ENCODE data around the gene KCNMB4.

The KCNMB4 gene

DNA sequence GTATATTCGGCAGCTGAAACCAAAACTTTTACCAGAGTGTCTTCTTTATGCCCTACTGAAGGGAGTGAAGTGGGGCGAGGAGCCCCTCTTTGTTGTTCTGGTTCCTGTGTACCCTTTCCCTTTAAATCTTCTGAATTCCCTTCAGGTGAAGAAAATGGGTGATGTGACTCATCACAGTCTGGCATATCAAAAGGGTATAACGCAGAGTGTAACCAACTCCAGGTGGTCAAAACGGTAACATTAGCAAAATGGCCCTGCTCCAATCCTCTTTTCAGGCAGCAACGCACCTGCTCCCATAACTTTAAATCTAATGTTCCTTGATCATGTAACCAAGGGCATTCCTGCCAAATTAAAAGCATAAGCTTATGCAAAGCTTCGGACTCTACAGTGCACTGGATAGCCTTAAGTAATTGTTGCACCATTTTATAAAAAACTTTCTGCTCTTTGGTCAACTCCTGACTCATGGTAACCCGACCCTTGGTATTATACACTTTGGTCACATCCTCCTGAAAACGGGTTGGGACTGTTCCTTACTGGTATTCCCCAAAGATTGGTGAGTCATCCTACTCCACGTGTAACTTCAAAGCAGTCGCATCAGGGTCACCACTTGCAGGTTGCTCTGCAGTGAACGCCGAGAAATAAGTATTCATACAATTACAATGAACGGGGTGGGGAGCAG, 83.1 kb downstream of the KCNMB4 start:
- Histone ChIP-seq H3K27ac (ENCODE audit: low read depth, low read length) (no peak overlapping the region), H3K36me3 (ENCODE audit: control insufficient read depth, low read length) (no peaks in the 10 kb centered on the region), H3K4me1 (ENCODE audit: control insufficient read depth, low read length) (peaks cover 7% of the 10 kb centered on the region), H3K4me3 (ENCODE audit: low read length) (no peak overlapping the region), H3F3A (ENCODE audit: control insufficient read depth, insufficient read depth) (no peaks in the 10 kb centered on the region), H3K9me3 (ENCODE audit: control insufficient read depth, insufficient read depth, low read length) (peaks cover 28% of the 10 kb centered on the region; the same call in 1 of the 2 replicates), H3K9me2 (replicated peaks; ENCODE audit: control insufficient read depth, low read length) (no peaks in the 10 kb centered on the region; the same call in 1 of the 2 replicates), H4K20me1 (ENCODE audit: control insufficient read depth, insufficient read depth, low read depth, low read length) (no peaks in the 10 kb centered on the region), H3K79me2 (ENCODE audit: control insufficient read depth, low read length) (no peaks in the 10 kb centered on the region), H3K4me2 (ENCODE audit: low read length) (no peak overlapping the region), H3K27me3 (ENCODE audit: control insufficient read depth, low read length) (no peaks in the 10 kb centered on the region)
- TF ChIP-seq, protein P1, sequence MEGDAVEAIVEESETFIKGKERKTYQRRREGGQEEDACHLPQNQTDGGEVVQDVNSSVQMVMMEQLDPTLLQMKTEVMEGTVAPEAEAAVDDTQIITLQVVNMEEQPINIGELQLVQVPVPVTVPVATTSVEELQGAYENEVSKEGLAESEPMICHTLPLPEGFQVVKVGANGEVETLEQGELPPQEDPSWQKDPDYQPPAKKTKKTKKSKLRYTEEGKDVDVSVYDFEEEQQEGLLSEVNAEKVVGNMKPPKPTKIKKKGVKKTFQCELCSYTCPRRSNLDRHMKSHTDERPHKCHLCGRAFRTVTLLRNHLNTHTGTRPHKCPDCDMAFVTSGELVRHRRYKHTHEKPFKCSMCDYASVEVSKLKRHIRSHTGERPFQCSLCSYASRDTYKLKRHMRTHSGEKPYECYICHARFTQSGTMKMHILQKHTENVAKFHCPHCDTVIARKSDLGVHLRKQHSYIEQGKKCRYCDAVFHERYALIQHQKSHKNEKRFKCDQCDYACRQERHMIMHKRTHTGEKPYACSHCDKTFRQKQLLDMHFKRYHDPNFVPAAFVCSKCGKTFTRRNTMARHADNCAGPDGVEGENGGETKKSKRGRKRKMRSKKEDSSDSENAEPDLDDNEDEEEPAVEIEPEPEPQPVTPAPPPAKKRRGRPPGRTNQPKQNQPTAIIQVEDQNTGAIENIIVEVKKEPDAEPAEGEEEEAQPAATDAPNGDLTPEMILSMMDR (IDR thresholded peaks at IDR 0.05; ENCODE audit: low read depth, low read length, poor library complexity, severe bottlenecking), result no peak
- no peak for TF ChIP-seq EZH2phosphoT487 (IDR thresholded peaks at IDR 0.05; ENCODE audit: borderline replicate concordance, low read length)

DNA sequence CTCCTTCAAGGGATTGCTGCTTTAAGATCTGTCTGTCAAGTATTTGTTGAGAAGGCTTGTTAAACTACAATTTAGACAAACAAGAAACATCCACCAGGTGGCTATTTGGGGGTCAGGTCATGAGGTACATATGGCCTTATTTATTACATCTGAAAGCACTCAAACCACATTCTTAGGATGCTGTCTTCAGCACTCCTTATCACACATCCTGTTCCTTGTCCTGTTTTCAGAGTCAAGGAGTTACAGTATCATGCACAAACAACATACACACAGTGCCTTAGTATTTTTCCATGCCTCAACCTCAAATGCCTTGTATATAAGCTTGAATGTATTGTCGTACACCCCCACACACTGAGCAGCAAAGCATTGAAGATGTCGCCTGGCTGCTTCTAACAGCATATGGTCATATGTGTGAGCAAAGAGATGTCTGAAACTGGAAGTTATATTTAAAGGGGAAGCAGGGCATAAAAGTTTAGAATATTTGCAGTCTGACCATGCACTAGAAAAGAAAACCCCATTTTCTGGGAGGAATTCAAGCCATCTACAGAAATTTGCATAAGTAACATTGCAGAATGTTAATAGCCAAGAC, 83.8 kb downstream of the KCNMB4 start:
- TF ChIP-seq, protein P1 (IDR thresholded peaks at IDR 0.05; ENCODE audit: low read depth, low read length, poor library complexity, severe bottlenecking), result no peak
- no peak for TF ChIP-seq EZH2phosphoT487 (IDR thresholded peaks at IDR 0.05; ENCODE audit: borderline replicate concordance, low read length)
- no peaks in the 10 kb centered on the region for H3K79me2 ChIP-seq (ENCODE audit: control insufficient read depth, low read length)
- no peaks in the 10 kb centered on the region; the same call in 1 of the 2 replicates for H3K9me2 ChIP-seq (replicated peaks; ENCODE audit: control insufficient read depth, low read length)
- no peak overlapping the region for H3K4me2 ChIP-seq (ENCODE audit: low read length)
- H3K9me3 ChIP-seq (ENCODE audit: control insufficient read depth, insufficient read depth, low read length), result peaks cover 28% of the 10 kb centered on the region; the same call in 1 of the 2 replicates
- H3K36me3 ChIP-seq (ENCODE audit: control insufficient read depth, low read length), result no peaks in the 10 kb centered on the region
- H3K4me1 ChIP-seq (ENCODE audit: control insufficient read depth, low read length), result peaks cover 2% of the 10 kb centered on the region
- no peak overlapping the region for H3K27ac ChIP-seq (ENCODE audit: low read depth, low read length)
- H3K27me3 ChIP-seq (ENCODE audit: control insufficient read depth, low read length), result no peaks in the 10 kb centered on the region
- H3F3A ChIP-seq (ENCODE audit: control insufficient read depth, insufficient read depth), result no peaks in the 10 kb centered on the region
- H3K4me3 ChIP-seq (ENCODE audit: low read length), result no peak overlapping the region
- no peaks in the 10 kb centered on the region for H4K20me1 ChIP-seq (ENCODE audit: control insufficient read depth, insufficient read depth, low read depth, low read length)

DNA sequence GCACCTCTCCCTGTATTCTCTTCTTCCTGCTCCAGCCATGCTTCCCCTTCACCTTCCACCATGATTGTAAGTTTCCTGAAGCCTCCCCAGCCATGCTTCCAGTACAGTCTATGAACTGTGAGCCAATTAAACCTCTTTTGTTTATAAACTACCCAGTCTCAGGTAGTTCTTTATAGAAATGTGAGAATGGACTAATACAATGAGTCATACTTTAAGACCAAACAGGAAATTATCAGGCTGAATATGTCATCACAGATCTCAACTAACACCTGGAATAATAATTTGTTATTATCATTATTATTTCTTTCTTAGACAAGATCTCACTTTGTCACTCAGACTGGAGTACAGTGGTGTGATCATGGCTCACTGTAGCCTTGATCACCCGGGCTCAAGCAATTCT, 85.4 kb downstream of the KCNMB4 start:
- no peaks in the 10 kb centered on the region for H3K36me3 ChIP-seq (ENCODE audit: control insufficient read depth, low read length)
- TF ChIP-seq, protein P1 (IDR thresholded peaks at IDR 0.05; ENCODE audit: low read depth, low read length, poor library complexity, severe bottlenecking), result no peak
- no peak for TF ChIP-seq EZH2phosphoT487 (IDR thresholded peaks at IDR 0.05; ENCODE audit: borderline replicate concordance, low read length)
- peaks cover 28% of the 10 kb centered on the region; the same call in 1 of the 2 replicates for H3K9me3 ChIP-seq (ENCODE audit: control insufficient read depth, insufficient read depth, low read length)
- H3K4me1 ChIP-seq (ENCODE audit: control insufficient read depth, low read length), result no peaks in the 10 kb centered on the region
- no peak overlapping the region for H3K4me3 ChIP-seq (ENCODE audit: low read length)
- no peaks in the 10 kb centered on the region for H3F3A ChIP-seq (ENCODE audit: control insufficient read depth, insufficient read depth)
- H3K27ac ChIP-seq (ENCODE audit: low read depth, low read length), result no peak overlapping the region
- no peaks in the 10 kb centered on the region for H3K79me2 ChIP-seq (ENCODE audit: control insufficient read depth, low read length)
- H3K9me2 ChIP-seq (replicated peaks; ENCODE audit: control insufficient read depth, low read length), result no peaks in the 10 kb centered on the region; the same call in 1 of the 2 replicates
- no peak overlapping the region for H3K4me2 ChIP-seq (ENCODE audit: low read length)
- no peaks in the 10 kb centered on the region for H4K20me1 ChIP-seq (ENCODE audit: control insufficient read depth, insufficient read depth, low read depth, low read length)
- no peaks in the 10 kb centered on the region for H3K27me3 ChIP-seq (ENCODE audit: control insufficient read depth, low read length)
